Mucosa of descending colon (tissue), 3 donors: ENCODE data around the gene HSD3B7. TPM values are rescaled to one million over a fixed set of nuclear protein-coding genes. Genes with fewer than 3 reads are reported as not detected.
"Not testable (repeated sequence)": the region's sequence is repeated elsewhere in the genome, so short reads cannot be mapped to it uniquely, and the experiment has no call there.

Experiments used
- ATAC-seq: fragments of 200-7000 bp; cut with Tn5 transposase; one replicate; pipeline ENCODE4 v1.9.1; 2020; ENCODE audit warnings: mild to moderate bottlenecking, moderate library complexity
- DNase-seq, 3 donors: peaks; one replicate each; pipeline ENCODE4 v3.0.0-alpha.2; 2020
- H3K36me3 ChIP-seq: fragments of 200-600 bp; one replicate; pipeline ENCODE4 v1.8.0; 2021; ENCODE audit warnings: low read depth, mild to moderate bottlenecking
- H3K4me1 ChIP-seq: fragments of 200-600 bp; one replicate; pipeline ENCODE4 v1.8.0; 2021; ENCODE audit warnings: low read depth, mild to moderate bottlenecking
- H3K4me3 ChIP-seq: fragments of 200-600 bp; one replicate; pipeline ENCODE4 v1.8.0; 2021; ENCODE audit warnings: mild to moderate bottlenecking
- H3K9me3 ChIP-seq: fragments of 200-600 bp; one replicate; pipeline ENCODE4 v1.8.0; 2021; ENCODE audit warnings: mild to moderate bottlenecking
- intact Hi-C, 2 donors: fragments of 100-400 bp; cut with DNase I in 1 of 2; cut with micrococcal nuclease in 1 of 2; formaldehyde crosslinking; loops; one replicate each; pipeline versions ENCODE4 v1.11.0 to v1.11.1; 2022; cut with DNase I, micrococcal nuclease
- long read RNA-seq, 2 donors: library from polyadenylated mRNA; unstranded; transcript quantifications; one replicate each; pipeline ENCODE4 v2.0.0, GENCODE V29; 2019 to 2021
- total RNA-seq, 3 donors: library from RNA; stranded (reverse); fragmentation: NEBNext Ultra II Directional in 2 of 3; extraction: Animal tissue kit (Norgen Biotek cat#: 25700) in 2 of 3; gene quantifications; one replicate each; pipeline versions ENCODE4 v1.2.1 to v1.2.4, GENCODE V29; 2021 to 2023
- TF ChIP-seq, protein P1 (sequence below): fragments of 200-600 bp; IDR thresholded peaks from one replicate; pipeline ENCODE4 v1.8.0; 2022; ENCODE audit warnings: antibody characterized with exemption, mild to moderate bottlenecking
- donor health status: DM: no; HTN: no; CAD: no; lungs with moderate emphysema.
- donor health status: DM: no; HTN: no; CAD: no.
- donor health status: DM: no; HTN: yes; CAD: no.

Gene HSD3B7
- 10 to 100 TPM; 16.5 to 27.7 (median 23.2) TPM for total RNA-seq
- long read RNA-seq, donor 1, transcript HSD3B7-202 (7 exons, 2,172 nt) = major isoform, 14 of 35 reads
- long read RNA-seq, donor 1, partial matches to known transcripts = 7 of 35 reads
- long read RNA-seq, donor 1, other reads (novel, unspliced or antisense) = 14 of 35 reads
- long read RNA-seq, donor 2, transcript HSD3B7-202 (7 exons, 2,172 nt) = major isoform, 22 of 29 reads
- long read RNA-seq, donor 2, partial matches to known transcripts = 0 of 29 reads
- long read RNA-seq, donor 2, other reads (novel, unspliced or antisense) = 7 of 29 reads

DNA sequence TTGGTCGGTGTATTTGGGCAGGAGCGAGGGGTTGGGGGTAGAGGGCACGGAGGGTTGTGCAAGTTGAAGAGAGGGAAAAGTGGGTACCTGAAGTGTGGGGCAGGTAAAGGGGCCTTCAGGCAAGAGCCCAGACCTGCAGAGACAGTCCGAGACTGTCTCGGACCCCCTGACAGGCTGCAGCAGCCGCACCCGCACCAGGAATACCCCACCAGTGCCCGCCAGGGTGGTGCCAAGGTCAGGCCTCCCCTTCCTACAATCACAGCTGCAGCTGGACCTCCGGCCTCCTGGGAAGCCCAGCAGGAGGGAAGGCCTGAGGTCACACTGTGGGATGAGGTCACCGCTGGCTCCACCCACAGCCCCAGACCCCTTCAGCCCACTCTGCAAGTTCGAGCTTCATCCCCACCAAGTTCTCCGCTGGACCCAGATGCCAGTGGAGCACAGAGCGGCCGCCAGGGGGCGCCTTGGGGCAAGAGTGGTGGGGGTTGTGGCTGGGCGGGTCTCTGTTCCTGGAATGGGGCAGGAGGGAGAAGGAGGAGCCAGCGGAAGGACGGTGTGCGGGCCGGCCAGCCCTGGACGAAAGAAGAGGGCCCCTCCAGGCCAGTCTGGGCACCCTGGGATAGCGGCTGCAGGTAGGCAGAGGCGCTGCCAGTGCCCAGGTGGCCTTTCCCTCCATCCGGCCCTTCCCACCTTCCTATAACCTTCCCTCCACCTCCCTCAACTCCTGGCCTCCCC, at the start of gene HSD3B7:
Gene HSD3B7, plus strand, starts transcription at position 539 of the 732 bp plus-strand sequence. CDS start 452 bp downstream, outside the sequence.
- intact Hi-C loops = loop anchor here (5.0 to 10.0 kb wide), 6 partner anchors 50 to 880 kb away; partner anchors contain the start of genes ZNF843 (in 2 of the 2), STX4 (in 1 of the 2), ZNF646 (in 1 of the 2) and ZNF668 (in 1 of the 2)
- Histone ChIP-seq H3K4me3 (no peak within 1 kb of the TSS), H3K9me3 (no peaks in the 10 kb centered on the region), H3K36me3 (no peaks in the 10 kb centered on the region), H3K4me1 (peaks cover 4% of the 10 kb centered on the region)
- ATAC-seq (peak; percentile 96), DNase-seq (peak; percentile 91 to 95 (median 94))
- TF ChIP-seq, protein P1, sequence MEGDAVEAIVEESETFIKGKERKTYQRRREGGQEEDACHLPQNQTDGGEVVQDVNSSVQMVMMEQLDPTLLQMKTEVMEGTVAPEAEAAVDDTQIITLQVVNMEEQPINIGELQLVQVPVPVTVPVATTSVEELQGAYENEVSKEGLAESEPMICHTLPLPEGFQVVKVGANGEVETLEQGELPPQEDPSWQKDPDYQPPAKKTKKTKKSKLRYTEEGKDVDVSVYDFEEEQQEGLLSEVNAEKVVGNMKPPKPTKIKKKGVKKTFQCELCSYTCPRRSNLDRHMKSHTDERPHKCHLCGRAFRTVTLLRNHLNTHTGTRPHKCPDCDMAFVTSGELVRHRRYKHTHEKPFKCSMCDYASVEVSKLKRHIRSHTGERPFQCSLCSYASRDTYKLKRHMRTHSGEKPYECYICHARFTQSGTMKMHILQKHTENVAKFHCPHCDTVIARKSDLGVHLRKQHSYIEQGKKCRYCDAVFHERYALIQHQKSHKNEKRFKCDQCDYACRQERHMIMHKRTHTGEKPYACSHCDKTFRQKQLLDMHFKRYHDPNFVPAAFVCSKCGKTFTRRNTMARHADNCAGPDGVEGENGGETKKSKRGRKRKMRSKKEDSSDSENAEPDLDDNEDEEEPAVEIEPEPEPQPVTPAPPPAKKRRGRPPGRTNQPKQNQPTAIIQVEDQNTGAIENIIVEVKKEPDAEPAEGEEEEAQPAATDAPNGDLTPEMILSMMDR = peak; percentile 91

DNA sequence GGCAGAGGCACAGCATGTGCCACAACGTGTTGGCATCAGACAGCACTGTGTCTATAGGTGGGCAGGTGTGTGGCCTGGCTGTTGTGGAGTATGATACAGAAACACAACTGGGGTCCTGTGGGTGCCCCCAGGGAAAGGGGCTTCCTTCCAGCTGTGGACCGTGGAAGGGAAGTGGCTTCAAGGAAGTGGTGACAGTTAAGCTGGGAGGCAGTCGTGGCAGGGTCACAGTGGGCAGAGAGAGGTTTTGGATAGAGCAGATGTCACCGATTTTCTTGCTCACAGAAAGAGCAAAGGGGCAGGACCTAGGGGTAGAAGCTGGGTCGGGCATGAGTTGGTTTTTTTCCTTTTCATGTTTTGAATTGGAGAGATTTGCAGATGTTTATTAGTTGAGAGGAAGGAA, 47.3 kb upstream of the HSD3B7 start:
- peaks cover 12% of the 10 kb centered on the region for H3K4me1 ChIP-seq
- TF ChIP-seq, protein P1 = no peak
- DNase-seq = no peak
- no peak for ATAC-seq
- intact Hi-C loops = no loop called here
- H3K9me3 ChIP-seq = no peaks in the 10 kb centered on the region
- no peaks in the 10 kb centered on the region for H3K36me3 ChIP-seq
- H3K4me3 ChIP-seq = no peak overlapping the region

DNA sequence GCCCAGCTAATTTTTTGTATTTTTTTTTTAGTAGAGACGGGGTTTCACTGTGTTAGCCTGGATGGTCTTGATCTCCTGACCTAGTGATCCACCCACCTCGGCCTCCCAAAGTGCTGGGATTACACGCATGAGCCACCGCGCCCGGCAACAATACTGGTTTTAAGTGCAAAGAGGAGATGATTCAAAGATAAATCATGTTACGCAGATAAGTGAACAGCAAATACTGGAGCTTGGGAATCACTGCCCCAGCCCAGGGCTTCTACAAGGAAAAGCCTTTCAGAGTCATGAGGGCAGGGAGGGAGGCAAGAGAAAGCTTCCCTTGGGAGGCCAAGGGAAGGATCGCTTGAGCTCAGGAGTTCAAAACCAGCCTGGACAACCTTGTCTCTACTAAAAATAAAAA, 45.4 kb upstream of the HSD3B7 start:
- DNase-seq, H3K9me3 ChIP-seq, ATAC-seq, H3K4me3 ChIP-seq, H3K36me3 ChIP-seq, intact Hi-C loops: not testable (repeated sequence)
- H3K4me1 ChIP-seq = peaks cover 15% of the 10 kb centered on the region

DNA sequence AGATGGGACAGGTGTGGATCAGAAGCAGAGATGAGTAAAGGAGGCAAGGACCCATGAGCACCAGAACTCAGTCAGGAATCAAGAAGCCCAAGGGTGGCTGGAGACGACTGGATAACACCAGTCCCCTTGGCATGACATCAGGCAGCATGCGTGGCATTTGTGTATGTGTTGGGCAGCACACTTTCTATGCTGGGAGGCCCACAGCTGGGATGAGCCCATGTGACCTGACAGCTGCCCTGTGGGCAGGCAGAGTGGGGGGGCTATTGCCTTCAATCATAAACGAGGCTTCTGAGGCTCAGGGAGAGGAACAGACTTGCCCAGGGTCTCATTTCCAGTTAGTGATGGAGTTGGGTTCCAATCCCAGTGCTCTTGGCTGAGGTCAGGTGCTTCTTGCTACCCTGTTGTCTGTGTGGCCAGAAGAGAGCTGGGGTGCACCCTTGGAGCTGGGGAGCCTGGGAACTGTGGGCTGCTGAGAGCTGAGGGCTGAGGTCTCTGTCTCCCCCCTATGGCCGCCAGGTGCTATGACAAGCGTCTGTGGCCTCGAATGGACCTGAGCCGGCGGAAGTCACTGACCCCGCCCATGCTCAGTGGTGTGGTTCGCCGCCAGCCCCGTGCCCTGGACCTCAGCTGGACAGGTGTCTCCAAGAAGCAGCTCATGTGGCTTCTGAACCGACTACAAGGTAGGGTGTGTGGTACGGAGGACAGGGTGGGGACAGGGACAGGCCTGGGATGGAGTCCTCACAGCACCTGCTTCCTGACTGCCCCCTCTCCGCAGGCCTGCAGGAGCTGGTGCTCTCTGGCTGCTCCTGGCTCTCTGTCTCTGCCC, 43.2 kb upstream of the HSD3B7 start:
- peak; percentile 81 to 88 (median 85) for DNase-seq
- H3K4me1 ChIP-seq = peaks cover 15% of the 10 kb centered on the region
- no peaks in the 10 kb centered on the region for H3K9me3 ChIP-seq
- TF ChIP-seq, protein P1 = peak; percentile 89
- intact Hi-C loops = loop anchor here in 1 of 2 donors (5.0 kb wide), 1 partner anchor 75 kb away; no protein-coding TSS in a partner anchor
- ATAC-seq = peak; percentile 97
- H3K36me3 ChIP-seq = no peaks in the 10 kb centered on the region
- H3K4me3 ChIP-seq = no peak overlapping the region

DNA sequence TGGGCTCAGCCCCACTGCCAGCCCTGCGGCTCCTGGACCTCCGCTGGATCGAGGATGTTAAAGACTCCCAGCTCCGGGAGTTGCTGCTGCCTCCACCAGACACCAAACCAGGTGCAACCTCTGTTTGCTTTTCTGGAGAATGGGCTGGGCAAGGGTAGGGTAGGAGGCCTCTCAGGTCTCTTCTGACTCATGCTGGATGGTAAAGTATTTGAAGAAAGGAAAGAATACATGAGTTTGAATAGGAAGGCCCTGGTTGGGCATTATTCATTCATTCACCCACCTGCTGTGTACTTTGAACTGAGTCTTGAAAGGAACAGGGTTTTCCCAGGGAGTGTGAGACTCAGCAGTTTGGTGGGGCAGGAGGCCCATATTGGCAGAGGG, 42.6 kb upstream of the HSD3B7 start:
- no peak overlapping the region for H3K4me3 ChIP-seq
- H3K4me1 ChIP-seq = peaks cover 15% of the 10 kb centered on the region
- no peaks in the 10 kb centered on the region for H3K36me3 ChIP-seq
- TF ChIP-seq, protein P1 = no peak
- ATAC-seq (peak; percentile 68), DNase-seq (no peak)
- intact Hi-C loops = loop anchor here in 1 of 2 donors (5.0 kb wide), 1 partner anchor 75 kb away; no protein-coding TSS in a partner anchor
- no peaks in the 10 kb centered on the region for H3K9me3 ChIP-seq
